HFF-Myc (cell line): ENCODE measurements around the gene CD8A.

Experiments
- DNase-seq: peaks from one replicate; pipeline ENCODE4 v3.0.0-alpha.2; 2011; ENCODE audit warnings: low read depth; ENCODE audit errors: extremely low read depth
- H3K4me3 ChIP-seq: replicated peaks from 2 replicates; pipeline ENCODE4 v1.5.1; 2011; ENCODE audit warnings: low read depth, mild to moderate bottlenecking, control low read depth, low read length
- CTCF ChIP-seq: IDR thresholded peaks from 2 replicates; pipeline ENCODE4 v1.5.1; 2012; ENCODE audit warnings: mild to moderate bottlenecking, low read depth, low read length, control low read depth; ENCODE audit errors: missing control alignments

Gene CD8A

GRCh38 chr2:86790134-86790675 is 508 bp downstream of the CD8A start:
- no peak overlapping the region for H3K4me3 ChIP-seq
- DNase-seq: no peak
- TF ChIP-seq CTCF: no peak

GRCh38 chr2:86789687-86790133 is 1.0 kb downstream of the CD8A start:
- TF ChIP-seq CTCF: no peak
- no peak for DNase-seq
- no peak overlapping the region for H3K4me3 ChIP-seq

- no peak for DNase-seq
- no peak overlapping the region for H3K4me3 ChIP-seq
- no peak for TF ChIP-seq CTCF
Measured at GRCh38 chr2:86788881-86789686, 1.6 kb downstream of the CD8A start.

GRCh38 chr2:86788165-86788564 is 2.5 kb downstream of the CD8A start:
- no peak for TF ChIP-seq CTCF
- DNase-seq: no peak
- H3K4me3 ChIP-seq: no peak overlapping the region

- no peak for DNase-seq
- no peak overlapping the region for H3K4me3 ChIP-seq
- TF ChIP-seq CTCF: no peak
Measured at GRCh38 chr2:86787736-86788135, 3.0 kb downstream of the CD8A start.

GRCh38 chr2:86786001-86786536 is 4.6 kb downstream of the CD8A start:
- no peak overlapping the region for H3K4me3 ChIP-seq
- DNase-seq: no peak
- TF ChIP-seq CTCF: no peak
